GM12878 (cell line): ENCODE measurements around the gene MTTP. TPM values are rescaled to one million over a fixed set of nuclear protein-coding genes. Genes with fewer than 3 reads are reported as not detected.

ENCODE experiments used
- ATAC-seq: fragments of 200-7000 bp; cut with Tn5 transposase; 3 replicates; pipeline ENCODE4 v1.9.1; 2020; ENCODE audit warnings: mild to moderate bottlenecking, moderate library complexity
- BruUV-seq: library from RNA; stranded (reverse); fragments of 400-500 nt; replicated peaks from 2 replicates; lab custom pipeline; 2021; lab: Mats Ljungman, UMichigan
- CTCF ChIA-PET: fragments of 300-600 bp; sonication (Branson Sonifier 250); formaldehyde crosslinking; extraction: SDS; loops from one replicate; lab custom pipeline; 2021; ENCODE audit warnings: inconsistent platforms; lab: Yijun Ruan, JAX
- POLR2A ChIA-PET: fragments of 350-600 bp; formaldehyde crosslinking; extraction: SDS; loops from one replicate; lab custom pipeline; 2021; ENCODE audit warnings: inconsistent platforms; lab: Charles Lee
- RAD21 ChIA-PET: fragments of 300-600 bp; sonication (Branson Sonifier 250); formaldehyde crosslinking; loops from one replicate; lab custom pipeline; 2023; ENCODE audit warnings: antibody characterized with exemption; ENCODE audit not compliant: unreplicated experiment; lab: Charles Lee
- SMC1A ChIA-PET: fragments of 300-600 bp; sonication (Branson Sonifier 250); formaldehyde crosslinking; loops from one replicate; lab custom pipeline; 2023; ENCODE audit not compliant: unreplicated experiment, uncharacterized antibody; lab: Charles Lee
- DNase-seq: peaks from one replicate; pipeline ENCODE4 v3.0.0-alpha.2; 2011; ENCODE audit warnings: low read depth, low spot score
- FAIRE-seq: peaks from 3 replicates; lab custom pipeline; 2011; peaks lifted over from hg19 to GRCh38; lab: Jason Lieb, UNC
- H2AFZ ChIP-seq: 2 replicates; pipeline ENCODE4 v1.6.0; 2011; ENCODE audit warnings: low read depth, low read length, control low read depth; ENCODE audit not compliant: control insufficient read depth
- H3K27ac ChIP-seq: 2 replicates; pipeline ENCODE4 v1.5.1; 2011; ENCODE audit warnings: control low read depth; ENCODE audit not compliant: control insufficient read depth, insufficient read depth
- H3K27me3 ChIP-seq, 2 experiments: replicated peaks in 1 of 2; 2 replicates each; pipeline versions ENCODE4 v1.6.0 to v1.6.1; 2011; ENCODE audit warnings: low read length in 1 of 2; ENCODE audit not compliant: control insufficient read depth in 2 of 2, insufficient read depth in 2 of 2
- H3K36me3 ChIP-seq, 2 experiments: 2 replicates each; pipeline ENCODE4 v1.5.1; 2011; ENCODE audit warnings: low read length in 1 of 2; ENCODE audit not compliant: control insufficient read depth in 2 of 2, insufficient read depth in 2 of 2
- H3K4me1 ChIP-seq: 2 replicates; pipeline ENCODE4 v1.6.1; 2011; ENCODE audit warnings: mild to moderate bottlenecking, low read length, moderate library complexity, mixed read lengths; ENCODE audit not compliant: control insufficient read depth, insufficient read depth
- H3K4me2 ChIP-seq: 2 replicates; pipeline ENCODE4 v1.6.0; 2011; ENCODE audit warnings: control low read depth; ENCODE audit not compliant: control insufficient read depth, insufficient read depth
- H3K4me3 ChIP-seq: fragments of 200-600 bp; sonication (generic); 2 replicates; pipeline ENCODE4 v1.5.1; 2016
- H3K79me2 ChIP-seq: 2 replicates; pipeline ENCODE4 v1.6.0; 2011; ENCODE audit warnings: low read length; ENCODE audit not compliant: control insufficient read depth, insufficient read depth
- H3K9ac ChIP-seq: 2 replicates; pipeline ENCODE4 v1.8.0; 2011; ENCODE audit warnings: low read length, control low read depth, mixed read lengths; ENCODE audit not compliant: control insufficient read depth, insufficient read depth
- H3K9me3 ChIP-seq: replicated peaks from 3 replicates; pipeline ENCODE4 v1.5.1; 2011; ENCODE audit warnings: mild to moderate bottlenecking, low read length; ENCODE audit not compliant: control insufficient read depth, insufficient read depth
- H4K20me1 ChIP-seq: 2 replicates; pipeline ENCODE4 v1.6.0; 2011; ENCODE audit not compliant: control insufficient read depth, insufficient read depth
- ASH2L ChIP-seq: fragments of 300-600, 200-600 bp; sonication (generic); IDR thresholded peaks from 2 replicates; pipeline ENCODE4 v1.6.1; 2017; ENCODE audit warnings: low read depth, mild to moderate bottlenecking, borderline replicate concordance
- BCL11A ChIP-seq: IDR thresholded peaks from 2 replicates; pipeline ENCODE4 v1.6.1; 2011; ENCODE audit warnings: low read depth, low read length
- BHLHE40 ChIP-seq, 2 experiments: fragments of 450-650 bp in 1 of 2; IDR thresholded peaks; 2 replicates each; pipeline ENCODE4 v1.6.1; 2011 to 2017; ENCODE audit warnings: low read depth in 2 of 2, borderline replicate concordance in 1 of 2, improper control_type of control experiment in 1 of 2, low read length in 1 of 2, mild to moderate bottlenecking in 1 of 2
- BMI1 ChIP-seq: fragments of 450-650 bp; IDR thresholded peaks from 2 replicates; pipeline ENCODE4 v1.6.1; 2016; ENCODE audit warnings: mild to moderate bottlenecking, moderate library complexity, borderline replicate concordance
- CHD1 ChIP-seq: IDR thresholded peaks from 2 replicates; pipeline ENCODE4 v1.6.1; 2012; ENCODE audit warnings: low read depth, low read length, improper control_type of control experiment
- HDGF ChIP-seq: fragments of 450-650 bp; IDR thresholded peaks from 2 replicates; pipeline ENCODE4 v1.6.1; 2016; ENCODE audit warnings: antibody characterized with exemption
- IKZF2 ChIP-seq, 2 experiments: fragments of 450-650 bp; IDR thresholded peaks; 2 replicates each; pipeline ENCODE4 v1.6.1; 2017; ENCODE audit warnings: mild to moderate bottlenecking in 2 of 2, moderate library complexity in 2 of 2
- IRF4 ChIP-seq: IDR thresholded peaks from 2 replicates; pipeline ENCODE4 v1.6.1; 2011; ENCODE audit warnings: low read depth, low read length
- MTA2 ChIP-seq: fragments of 450-650 bp; IDR thresholded peaks from 2 replicates; pipeline ENCODE4 v1.6.1; 2016; ENCODE audit warnings: low read depth, mild to moderate bottlenecking, moderate library complexity
- RELA ChIP-seq: fragments of 450-650 bp; IDR thresholded peaks from 2 replicates; pipeline ENCODE4 v1.8.0; 2014; ENCODE audit warnings: borderline replicate concordance; ENCODE audit not compliant: partially characterized antibody
- SIN3A ChIP-seq: IDR thresholded peaks from 2 replicates; pipeline ENCODE4 v1.6.1; 2012; ENCODE audit warnings: low read depth, low read length, improper control_type of control experiment
- SPI1 ChIP-seq: IDR thresholded peaks from 2 replicates; pipeline ENCODE4 v1.6.1; 2011; ENCODE audit warnings: low read depth, mild to moderate bottlenecking, low read length, moderate library complexity, borderline replicate concordance; ENCODE audit not compliant: insufficient read depth
- TCF12 ChIP-seq: IDR thresholded peaks from 2 replicates; pipeline ENCODE4 v1.6.1; 2011; ENCODE audit warnings: low read depth, mild to moderate bottlenecking, low read length
- ZZZ3 ChIP-seq: IDR thresholded peaks from 2 replicates; pipeline ENCODE4 v1.6.1; 2011; ENCODE audit warnings: low read depth; ENCODE audit not compliant: control insufficient read depth, insufficient read length
- in situ Hi-C: fragments of 300-500 bp; cut with MboI; formaldehyde crosslinking; loops from 9 replicates; pipeline ENCODE4 v1.14.3; 2018; ENCODE audit warnings: mixed read lengths
- intact Hi-C: fragments of 100-400 bp; cut with micrococcal nuclease; formaldehyde crosslinking; loops from one replicate; pipeline ENCODE4 v1.14.2; 2022; ENCODE audit not compliant: unreplicated experiment
- polyA plus RNA-seq, 11 experiments: library from polyadenylated mRNA; depleted of rRNA in 4 of 11; unstranded in 6 of 11; stranded (reverse) in 5 of 11; fragments of >200 nt; fragmentation: Nextera tagmentation in 4 of 11; fragmentation: Illumina TruSeq in 1 of 11; extraction: Ambion mirVana in 4 of 11; extraction: Trizol in 1 of 11; gene quantifications; 1 replicate in 1 of 11; 2 replicates in 10 of 11; pipeline versions ENCODE4 v1.2.1 to v1.2.3, GENCODE V29; 2011 to 2016; ENCODE audit warnings: inconsistent platforms in 2 of 11, missing spikeins in 2 of 11, low read depth in 1 of 11
- total RNA-seq, 4 experiments: library from RNA; depleted of rRNA in 3 of 4; stranded (reverse); fragments of >200 nt in 3 of 4; fragmentation: Illumina TruSeq in 1 of 4; extraction: Trizol in 1 of 4; gene quantifications; 2 replicates each; pipeline versions ENCODE4 v1.2.1 to v1.2.3, GENCODE V29; 2013 to 2021
- TF ChIP-seq, protein P1 (sequence below): fragments of 450-650 bp; IDR thresholded peaks from 2 replicates; pipeline ENCODE4 v1.6.1; 2018; ENCODE audit warnings: borderline replicate concordance, mild to moderate bottlenecking; ENCODE audit not compliant: partially characterized antibody
- TF ChIP-seq, protein P2 (sequence below): fragments of 450-650 bp; IDR thresholded peaks from 2 replicates; pipeline ENCODE4 v1.6.1; 2016; ENCODE audit warnings: mild to moderate bottlenecking
- TF ChIP-seq, protein P3 (sequence below): fragments of 450-650 bp; formaldehyde crosslinking; IDR thresholded peaks from 2 replicates; pipeline ENCODE4 v1.4.0; 2022; ENCODE audit warnings: mild to moderate bottlenecking, moderate library complexity

The MTTP gene
- total and polyA plus RNA-seq, 10 of the 15 experiments (the other 5 are each of a cell fraction or from before 2014, with no cell fraction given): 0.08 to 2.2 (median 0.21) TPM; not detected in 1

DNA sequence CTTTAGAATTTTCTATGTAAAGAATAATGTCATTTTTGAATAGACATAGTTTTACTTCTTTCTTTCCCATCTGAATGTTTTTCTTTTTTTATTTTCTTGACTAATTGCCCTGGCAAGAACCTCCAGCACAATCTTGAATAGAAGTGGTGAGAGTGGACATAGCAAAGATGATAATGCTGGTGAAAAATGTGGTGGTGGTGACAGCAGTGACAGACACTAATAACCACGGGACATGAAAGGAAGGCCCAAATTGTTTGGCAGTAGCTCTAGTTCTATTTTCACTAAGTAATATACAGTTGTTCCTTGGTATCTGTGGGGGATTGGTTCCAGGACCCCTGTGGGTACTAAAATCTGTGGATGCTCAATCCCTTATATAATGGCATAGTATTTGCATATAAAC, 53.4 kb downstream of the MTTP start (continued):
- TF ChIP-seq, protein P1, sequence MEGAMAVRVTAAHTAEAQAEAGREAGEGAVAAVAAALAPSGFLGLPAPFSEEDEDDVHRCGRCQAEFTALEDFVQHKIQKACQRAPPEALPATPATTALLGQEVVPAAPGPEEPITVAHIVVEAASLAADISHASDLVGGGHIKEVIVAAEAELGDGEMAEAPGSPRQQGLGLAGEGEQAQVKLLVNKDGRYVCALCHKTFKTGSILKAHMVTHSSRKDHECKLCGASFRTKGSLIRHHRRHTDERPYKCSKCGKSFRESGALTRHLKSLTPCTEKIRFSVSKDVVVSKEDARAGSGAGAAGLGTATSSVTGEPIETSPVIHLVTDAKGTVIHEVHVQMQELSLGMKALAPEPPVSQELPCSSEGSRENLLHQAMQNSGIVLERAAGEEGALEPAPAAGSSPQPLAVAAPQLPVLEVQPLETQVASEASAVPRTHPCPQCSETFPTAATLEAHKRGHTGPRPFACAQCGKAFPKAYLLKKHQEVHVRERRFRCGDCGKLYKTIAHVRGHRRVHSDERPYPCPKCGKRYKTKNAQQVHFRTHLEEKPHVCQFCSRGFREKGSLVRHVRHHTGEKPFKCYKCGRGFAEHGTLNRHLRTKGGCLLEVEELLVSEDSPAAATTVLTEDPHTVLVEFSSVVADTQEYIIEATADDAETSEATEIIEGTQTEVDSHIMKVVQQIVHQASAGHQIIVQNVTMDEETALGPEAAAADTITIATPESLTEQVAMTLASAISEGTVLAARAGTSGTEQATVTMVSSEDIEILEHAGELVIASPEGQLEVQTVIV: no peak
- TF ChIP-seq IRF4: no peak
- TF ChIP-seq IKZF2 (IDR thresholded peaks at IDR 0.05): no peak
- TF ChIP-seq, protein P2, sequence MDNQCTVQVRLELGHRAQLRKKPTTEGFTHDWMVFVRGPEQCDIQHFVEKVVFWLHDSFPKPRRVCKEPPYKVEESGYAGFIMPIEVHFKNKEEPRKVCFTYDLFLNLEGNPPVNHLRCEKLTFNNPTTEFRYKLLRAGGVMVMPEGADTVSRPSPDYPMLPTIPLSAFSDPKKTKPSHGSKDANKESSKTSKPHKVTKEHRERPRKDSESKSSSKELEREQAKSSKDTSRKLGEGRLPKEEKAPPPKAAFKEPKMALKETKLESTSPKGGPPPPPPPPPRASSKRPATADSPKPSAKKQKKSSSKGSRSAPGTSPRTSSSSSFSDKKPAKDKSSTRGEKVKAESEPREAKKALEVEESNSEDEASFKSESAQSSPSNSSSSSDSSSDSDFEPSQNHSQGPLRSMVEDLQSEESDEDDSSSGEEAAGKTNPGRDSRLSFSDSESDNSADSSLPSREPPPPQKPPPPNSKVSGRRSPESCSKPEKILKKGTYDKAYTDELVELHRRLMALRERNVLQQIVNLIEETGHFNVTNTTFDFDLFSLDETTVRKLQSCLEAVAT: no peak
- no peak for TF ChIP-seq BCL11A
- TF ChIP-seq BMI1: no peak
- no peak for TF ChIP-seq HDGF
- TF ChIP-seq SIN3A: no peak
- TF ChIP-seq SPI1: no peak
- TF ChIP-seq ASH2L: no peak

DNA sequence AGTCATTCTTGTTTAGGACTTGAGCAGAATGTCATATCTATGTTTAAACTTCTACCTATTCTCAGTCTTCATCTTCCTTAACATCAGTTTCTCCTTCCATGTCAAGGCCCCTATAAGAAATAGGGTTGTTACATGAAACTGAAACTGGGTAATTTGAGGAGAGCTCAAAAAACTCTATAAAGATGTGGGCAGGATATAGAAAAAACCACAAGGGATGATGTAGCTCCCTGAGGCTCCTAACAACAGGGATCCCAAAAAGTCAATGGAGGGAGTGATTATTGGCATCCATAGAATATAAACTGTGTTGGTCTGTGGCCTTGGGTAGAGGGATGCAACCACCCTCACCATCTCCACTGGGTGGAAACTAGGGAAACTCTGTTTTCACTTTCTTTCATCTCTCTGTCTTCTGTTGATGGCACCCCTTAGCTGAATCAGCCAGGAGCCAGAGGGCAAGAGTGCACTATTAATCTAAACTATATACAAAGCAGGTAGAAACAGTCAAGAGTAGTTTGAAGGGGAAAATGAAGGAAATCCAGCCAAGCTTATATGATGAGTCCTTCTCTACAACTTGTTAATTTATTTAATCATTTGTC, 55.4 kb downstream of the MTTP start:
- intact Hi-C loops: no loop called here
- Histone ChIP-seq H3K79me2 (no peaks in the 10 kb centered on the region), H4K20me1 (no peaks in the 10 kb centered on the region), H3K4me1 (no peaks in the 10 kb centered on the region), H3K36me3 (no peaks in the 10 kb centered on the region), H3K27me3 (no peaks in the 10 kb centered on the region; a peak in 1 of 4 replicates), H3K4me2 (no peak overlapping the region), H3K27ac (no peak overlapping the region), H2AFZ (no peak overlapping the region), H3K9me3 (no peaks in the 10 kb centered on the region), H3K9ac (no peak overlapping the region), H3K4me3 (no peak overlapping the region)
- DNase-seq (no peak), ATAC-seq (no peak), FAIRE-seq (no peak)
- ChIA-PET RAD21 (no interaction called here), CTCF (interaction anchor here (0.9 kb wide), 1 partner anchor 14 kb away, joined by 3 read pairs; no protein-coding TSS in a partner anchor), POLR2A (no interaction called here), SMC1A (interaction anchor here (1.0 kb wide), 1 partner anchor 179 kb away, joined by 3 read pairs; no protein-coding TSS in a partner anchor)
- in situ Hi-C loops: no loop called here
- BruUV-seq: no TSS peak
- TF ChIP-seq BHLHE40 (IDR thresholded peaks at IDR 0.05; ENCODE audit: borderline replicate concordance in 1 of 2, low read depth in 2 of 2, low read length in 1 of 2): no peak
- no peak for TF ChIP-seq MTA2
- TF ChIP-seq, protein P3, sequence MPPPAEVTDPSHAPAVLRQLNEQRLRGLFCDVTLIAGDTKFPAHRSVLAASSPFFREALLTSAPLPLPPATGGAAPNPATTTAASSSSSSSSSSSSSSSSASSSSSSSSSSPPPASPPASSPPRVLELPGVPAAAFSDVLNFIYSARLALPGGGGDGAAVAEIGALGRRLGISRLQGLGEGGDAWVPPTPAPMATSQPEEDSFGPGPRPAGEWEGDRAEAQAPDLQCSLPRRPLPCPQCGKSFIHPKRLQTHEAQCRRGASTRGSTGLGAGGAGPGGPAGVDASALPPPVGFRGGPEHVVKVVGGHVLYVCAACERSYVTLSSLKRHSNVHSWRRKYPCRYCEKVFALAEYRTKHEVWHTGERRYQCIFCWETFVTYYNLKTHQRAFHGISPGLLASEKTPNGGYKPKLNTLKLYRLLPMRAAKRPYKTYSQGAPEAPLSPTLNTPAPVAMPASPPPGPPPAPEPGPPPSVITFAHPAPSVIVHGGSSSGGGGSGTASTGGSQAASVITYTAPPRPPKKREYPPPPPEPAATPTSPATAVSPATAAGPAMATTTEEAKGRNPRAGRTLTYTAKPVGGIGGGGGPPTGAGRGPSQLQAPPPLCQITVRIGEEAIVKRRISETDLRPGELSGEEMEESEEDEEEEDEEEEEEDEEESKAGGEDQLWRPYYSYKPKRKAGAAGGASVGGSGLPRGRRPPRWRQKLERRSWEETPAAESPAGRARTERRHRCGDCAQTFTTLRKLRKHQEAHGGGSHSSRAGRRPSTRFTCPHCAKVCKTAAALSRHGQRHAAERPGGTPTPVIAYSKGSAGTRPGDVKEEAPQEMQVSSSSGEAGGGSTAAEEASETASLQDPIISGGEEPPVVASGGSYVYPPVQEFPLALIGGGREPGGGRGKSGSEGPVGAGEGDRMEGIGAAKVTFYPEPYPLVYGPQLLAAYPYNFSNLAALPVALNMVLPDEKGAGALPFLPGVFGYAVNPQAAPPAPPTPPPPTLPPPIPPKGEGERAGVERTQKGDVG (CRISPR knock-in tag): no peak
- no peak for TF ChIP-seq CHD1
- TF ChIP-seq ZZZ3: no peak
- TF ChIP-seq RELA: no peak
- TF ChIP-seq TCF12: no peak
